Large intestine (tissue), 3 donors: Measurements from ENCODE around the gene SORT1. TPM values are rescaled to one million over a fixed set of nuclear protein-coding genes. Genes with fewer than 3 reads are reported as not detected.

Source experiments
- DNase-seq, 2 donors: peaks; one replicate each; pipeline versions ENCODE4 v3.0.0 to v3.0.0-alpha.2; 2013
- H3K27ac ChIP-seq: one replicate; pipeline ENCODE4 v1.5.1; 2013; ENCODE audit warnings: low read length
- H3K27me3 ChIP-seq: 2 replicates; pipeline ENCODE4 v1.6.1; 2013; ENCODE audit warnings: low read length; ENCODE audit not compliant: control insufficient read depth, insufficient read depth
- H3K36me3 ChIP-seq: 2 replicates; pipeline ENCODE4 v1.6.1; 2013; ENCODE audit warnings: low read length; ENCODE audit not compliant: control insufficient read depth, insufficient read depth
- H3K4me1 ChIP-seq: one replicate; pipeline ENCODE4 v1.6.1; 2013; ENCODE audit warnings: low read length; ENCODE audit not compliant: control insufficient read depth, insufficient read depth
- H3K4me3 ChIP-seq: one replicate; pipeline ENCODE4 v1.5.1; 2013; ENCODE audit warnings: low read length
- H3K9me3 ChIP-seq: one replicate; pipeline ENCODE4 v1.6.1; 2013; ENCODE audit warnings: mild to moderate bottlenecking, low read depth, low read length, moderate library complexity; ENCODE audit not compliant: control insufficient read depth
- WGBS: methylation state at CpG from one replicate; pipeline ENCODE4 v1.1.5; 2013; ENCODE audit warnings: low lambda C conversion rate; ENCODE audit not compliant: insufficient coverage; 5-methylcytosine and 5-hydroxymethylcytosine counted together
- polyA plus RNA-seq: library from polyadenylated mRNA; unstranded; fragments of 120-200 nt; gene quantifications from one replicate; pipeline ENCODE4 v1.2.1, GENCODE V29; 2013

SORT1 gene
- polyA plus RNA-seq, 1 donor = 41.7 TPM

DNA sequence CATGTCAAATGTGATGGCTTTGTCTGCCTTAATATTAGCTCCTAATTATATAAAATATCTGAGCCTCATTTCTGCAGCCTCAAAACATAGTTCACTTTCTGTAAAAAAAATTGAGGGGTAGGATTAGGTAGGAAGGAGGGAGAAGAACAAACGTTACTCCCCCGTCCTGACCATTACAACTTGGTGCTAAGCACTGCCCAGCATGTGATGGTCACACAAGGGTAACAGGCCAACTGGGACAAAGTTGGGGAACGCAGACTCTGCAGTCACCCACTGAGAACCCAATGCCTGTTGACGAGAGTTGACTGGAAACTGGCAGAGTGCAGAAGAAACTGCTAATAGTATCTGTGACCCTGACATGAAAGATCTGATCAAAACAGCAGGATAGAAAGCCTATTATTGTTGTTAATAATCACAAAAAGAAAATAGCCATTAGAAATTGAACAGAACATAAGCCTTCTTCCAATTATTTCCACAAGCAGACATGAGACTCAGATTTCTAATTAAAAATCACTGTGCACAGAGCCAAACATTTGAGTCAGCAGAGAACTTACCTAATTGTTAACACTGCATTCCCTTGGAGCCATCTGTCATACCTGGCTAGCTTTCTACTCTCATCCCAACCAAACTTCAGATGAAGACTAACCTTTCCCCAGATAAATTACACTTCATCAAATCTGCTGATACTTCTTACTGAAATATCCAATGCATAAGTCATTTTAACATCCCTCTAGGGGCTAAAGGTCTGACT, 5.5 kb downstream of the SORT1 start:
- H3K9me3 ChIP-seq = no peaks in the 10 kb centered on the region
- H3K4me1 ChIP-seq = peaks cover 44% of the 10 kb centered on the region
- H3K4me3 ChIP-seq = peak overlapping the region; percentile 1
- H3K36me3 ChIP-seq = no peaks in the 10 kb centered on the region
- WGBS = no CpG with 5 or more reads among the region's 4 CpGs
- H3K27me3 ChIP-seq = no peaks in the 10 kb centered on the region
- H3K27ac ChIP-seq = peak overlapping the region; percentile 80
- DNase-seq = no peak

DNA sequence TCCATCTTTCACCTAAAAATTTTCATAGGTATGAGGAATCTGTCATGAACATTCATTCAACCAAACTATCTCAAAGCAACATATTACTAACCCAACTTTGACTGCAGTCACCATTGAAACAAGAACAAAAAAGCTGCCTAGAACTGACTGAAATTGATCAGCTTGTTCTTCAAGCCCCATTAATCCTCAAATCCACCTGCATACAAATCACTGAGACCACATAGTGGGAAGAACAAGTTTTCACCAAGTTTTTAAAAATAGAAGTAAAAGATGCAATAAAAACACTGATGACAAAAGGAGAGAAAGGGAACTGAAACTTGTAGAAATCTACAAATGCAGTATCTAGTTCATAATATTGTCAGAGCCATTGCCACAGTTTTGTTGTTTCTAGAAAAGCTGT, 6.1 kb downstream of the SORT1 start:
- H3K4me3 ChIP-seq = no peak overlapping the region
- peaks cover 42% of the 10 kb centered on the region for H3K4me1 ChIP-seq
- H3K27ac ChIP-seq = no peak overlapping the region

DNA sequence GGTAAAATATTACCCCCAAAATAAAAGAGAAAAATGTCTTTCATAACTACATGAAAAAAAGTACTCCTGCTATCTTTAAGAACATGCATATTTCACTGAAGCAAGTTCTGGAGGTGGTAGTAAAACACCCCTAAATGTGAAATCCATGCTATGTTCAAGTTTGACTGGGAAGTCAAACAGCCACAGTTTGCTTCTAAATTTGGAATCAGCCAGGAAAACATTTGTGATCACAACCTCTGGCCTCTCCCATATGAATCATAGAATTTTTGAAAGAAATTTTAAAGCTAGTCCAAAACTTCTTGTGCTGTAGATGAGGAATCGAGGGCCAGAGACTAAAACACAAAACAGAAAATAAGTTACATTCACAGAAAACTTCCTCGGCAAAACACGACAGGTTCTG, 6.6 kb downstream of the SORT1 start:
- no peaks in the 10 kb centered on the region for H3K27me3 ChIP-seq
- DNase-seq = no peak
- no peak overlapping the region for H3K27ac ChIP-seq
- H3K9me3 ChIP-seq = no peaks in the 10 kb centered on the region
- no peak overlapping the region for H3K4me3 ChIP-seq
- WGBS = 60% methylated on average over 1 of the region's 3 CpGs
- H3K4me1 ChIP-seq = peaks cover 37% of the 10 kb centered on the region
- H3K36me3 ChIP-seq = no peaks in the 10 kb centered on the region

More for the DNA sequence above, 6.1 kb downstream of the SORT1 start:
- Histone ChIP-seq H3K27me3 (no peaks in the 10 kb centered on the region), H3K9me3 (no peaks in the 10 kb centered on the region), H3K36me3 (no peaks in the 10 kb centered on the region)
- no peak for DNase-seq

DNA sequence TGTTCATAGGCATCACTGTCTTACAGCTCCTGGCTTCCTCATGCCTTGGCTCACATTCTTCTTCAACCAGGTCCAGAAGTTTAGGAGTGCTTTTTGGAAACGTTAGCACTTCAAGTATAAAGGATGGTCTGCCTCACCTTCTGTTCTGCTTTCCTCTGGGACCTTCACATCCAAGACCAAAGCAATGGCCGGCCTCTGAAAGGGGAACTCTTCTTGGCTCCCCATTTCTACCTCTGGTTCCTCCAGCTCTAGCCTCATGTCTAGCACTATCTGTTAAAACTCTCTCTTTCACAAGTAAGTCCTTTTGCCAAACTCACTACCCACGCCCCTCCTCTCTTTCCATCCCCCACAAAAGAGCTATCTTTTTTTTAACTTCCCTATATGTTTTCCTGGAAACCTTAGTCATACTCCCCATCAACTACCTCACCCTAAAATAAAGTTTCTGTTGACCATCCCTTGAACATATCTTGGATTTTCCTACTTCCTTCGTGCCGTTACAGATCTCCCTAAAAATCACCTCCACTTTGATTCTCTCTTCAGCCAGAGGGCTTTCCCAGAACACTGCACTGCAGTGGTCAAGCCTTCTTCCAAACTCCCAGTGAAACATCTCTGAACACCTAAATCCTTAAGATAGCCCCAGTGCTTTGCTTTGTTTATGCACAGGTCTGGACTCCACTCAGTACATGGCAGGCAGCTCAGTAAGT, 7.9 kb downstream of the SORT1 start:
- Histone ChIP-seq H3K27me3 (no peaks in the 10 kb centered on the region), H3K36me3 (no peaks in the 10 kb centered on the region), H3K4me3 (no peak overlapping the region), H3K4me1 (peaks cover 31% of the 10 kb centered on the region), H3K9me3 (no peaks in the 10 kb centered on the region), H3K27ac (no peak overlapping the region)
- 91% methylated on average over 1 of the region's 5 CpGs for WGBS
- no peak for DNase-seq

DNA sequence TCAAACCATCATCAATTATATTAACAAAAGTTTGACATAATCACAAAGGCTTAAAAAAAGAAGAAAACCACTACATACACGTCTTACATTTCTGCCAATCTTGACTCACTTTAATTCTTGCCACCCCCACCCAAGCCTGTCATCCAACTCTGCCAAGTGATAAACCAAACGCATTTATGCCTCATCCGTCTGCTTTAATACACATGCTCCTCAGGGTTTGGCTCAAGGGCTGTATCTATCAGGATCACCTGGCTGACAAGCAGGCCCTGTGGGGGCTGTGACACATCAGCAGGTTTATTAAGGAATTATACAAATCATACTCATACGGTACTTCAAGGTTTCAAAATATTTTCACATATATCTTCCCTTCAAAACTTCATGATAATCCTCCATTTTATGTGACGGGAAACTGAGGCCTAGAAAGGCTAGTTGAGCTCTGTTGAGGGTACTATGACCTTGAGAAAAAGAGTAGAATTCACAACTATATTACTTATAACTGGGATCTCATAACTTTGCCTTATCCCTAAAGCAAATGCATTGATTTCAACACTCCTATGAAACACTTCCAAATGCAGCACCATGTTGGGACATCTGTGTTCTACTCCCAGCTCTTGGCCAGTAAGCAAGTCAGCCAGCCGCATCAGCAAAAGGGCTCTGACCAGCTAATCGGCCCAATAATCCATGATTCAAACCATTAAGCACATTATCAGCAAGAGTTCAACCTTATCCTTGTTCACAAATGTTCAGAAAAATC, 8.7 kb downstream of the SORT1 start:
- no peak overlapping the region for H3K4me3 ChIP-seq
- H3K27ac ChIP-seq = no peak overlapping the region
- no CpG with 5 or more reads among the region's 7 CpGs for WGBS
- no peak for DNase-seq
- H3K4me1 ChIP-seq = peaks cover 24% of the 10 kb centered on the region
- H3K36me3 ChIP-seq = no peaks in the 10 kb centered on the region
- H3K9me3 ChIP-seq = no peaks in the 10 kb centered on the region
- no peaks in the 10 kb centered on the region for H3K27me3 ChIP-seq

- Histone ChIP-seq H3K27ac (no peak overlapping the region), H3K4me3 (no peak overlapping the region), H3K36me3 (no peaks in the 10 kb centered on the region), H3K4me1 (peaks cover 18% of the 10 kb centered on the region), H3K27me3 (no peaks in the 10 kb centered on the region), H3K9me3 (no peaks in the 10 kb centered on the region)
- WGBS = no CpG with 5 or more reads among the region's 5 CpGs
- no peak for DNase-seq
Observed at GRCh38 chr1:109388208-109388711, 9.5 kb downstream of the SORT1 start.

DNA sequence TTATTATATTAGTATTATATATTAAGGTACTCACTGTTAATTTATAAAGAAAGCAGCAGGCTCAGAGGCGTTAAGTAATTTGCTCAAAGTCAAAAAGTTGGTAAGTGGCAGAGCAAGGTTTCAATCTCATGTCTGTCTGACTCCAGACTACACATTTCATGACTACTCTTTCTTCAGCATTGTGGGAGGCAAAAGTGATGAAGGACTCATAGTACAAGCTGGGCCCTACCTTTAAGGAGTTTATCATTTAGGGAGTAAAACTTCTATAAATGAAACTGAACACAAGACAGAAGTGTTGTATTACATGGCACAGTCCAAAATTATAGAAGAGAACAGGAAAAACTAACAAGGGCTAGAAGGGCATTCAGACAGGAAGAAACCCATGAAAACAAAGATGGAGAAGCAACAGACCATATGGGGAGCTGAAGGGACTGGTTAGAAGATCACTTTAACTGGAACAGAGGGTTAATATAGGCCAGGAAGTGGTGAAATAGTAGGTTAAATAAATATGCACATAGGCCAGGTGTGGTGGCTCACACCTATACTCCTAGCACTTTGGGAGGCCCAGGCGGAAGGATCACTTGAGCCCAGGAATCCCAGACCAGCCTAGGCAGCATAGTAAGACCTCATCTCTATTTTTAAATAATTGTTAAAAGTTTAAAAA, 11.5 kb downstream of the SORT1 start:
- no peaks in the 10 kb centered on the region for H3K4me1 ChIP-seq

GRCh38 chr1:109385417-109385816, 12.3 kb downstream of the SORT1 start:
- H3K4me1 ChIP-seq = no peaks in the 10 kb centered on the region
- no peak overlapping the region for H3K4me3 ChIP-seq
- H3K9me3 ChIP-seq = no peaks in the 10 kb centered on the region
- no peaks in the 10 kb centered on the region for H3K36me3 ChIP-seq
- no CpG with 5 or more reads among the region's 2 CpGs for WGBS
- H3K27me3 ChIP-seq = no peaks in the 10 kb centered on the region
- no peak overlapping the region for H3K27ac ChIP-seq
- DNase-seq = no peak

More for the DNA sequence above, 11.5 kb downstream of the SORT1 start:
- no peaks in the 10 kb centered on the region for H3K36me3 ChIP-seq
- H3K4me3 ChIP-seq = no peak overlapping the region
- WGBS = 86% methylated on average over 1 of the region's 2 CpGs
- H3K27ac ChIP-seq = no peak overlapping the region
- DNase-seq = no peak
- no peaks in the 10 kb centered on the region for H3K27me3 ChIP-seq
- no peaks in the 10 kb centered on the region for H3K9me3 ChIP-seq

DNA sequence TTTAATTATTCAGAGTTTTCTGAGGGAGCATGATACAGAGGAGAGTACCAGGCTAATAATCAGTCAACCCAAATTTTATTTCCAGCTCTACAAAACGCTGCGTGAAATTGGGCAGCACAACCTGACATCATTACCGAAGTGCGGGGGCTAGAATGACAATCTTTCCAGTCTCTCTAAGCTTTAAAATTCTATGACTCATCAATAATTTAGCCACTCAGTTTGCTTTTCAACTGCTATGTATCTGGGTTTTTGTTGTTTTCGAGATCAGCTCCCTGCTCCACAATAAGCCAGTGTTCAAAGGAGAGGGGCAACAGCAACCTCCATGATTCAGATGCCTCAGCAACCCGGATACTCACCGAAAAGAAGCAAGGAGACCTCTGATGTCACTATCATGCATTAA, 13.9 kb downstream of the SORT1 start:
- DNase-seq = no peak
- WGBS = 100% methylated on average over 4 of the region's 7 CpGs
- Histone ChIP-seq H3K4me3 (no peak overlapping the region), H3K27ac (no peak overlapping the region), H3K9me3 (no peaks in the 10 kb centered on the region), H3K27me3 (no peaks in the 10 kb centered on the region), H3K4me1 (no peaks in the 10 kb centered on the region), H3K36me3 (no peaks in the 10 kb centered on the region)
